ENCODE data around the gene TSC2.
"Not testable (repeated sequence)": the region's sequence is repeated elsewhere in the genome, so short reads cannot be mapped to it uniquely, and the experiment has no call there.

- TF ChIP-seq, protein P1, sequence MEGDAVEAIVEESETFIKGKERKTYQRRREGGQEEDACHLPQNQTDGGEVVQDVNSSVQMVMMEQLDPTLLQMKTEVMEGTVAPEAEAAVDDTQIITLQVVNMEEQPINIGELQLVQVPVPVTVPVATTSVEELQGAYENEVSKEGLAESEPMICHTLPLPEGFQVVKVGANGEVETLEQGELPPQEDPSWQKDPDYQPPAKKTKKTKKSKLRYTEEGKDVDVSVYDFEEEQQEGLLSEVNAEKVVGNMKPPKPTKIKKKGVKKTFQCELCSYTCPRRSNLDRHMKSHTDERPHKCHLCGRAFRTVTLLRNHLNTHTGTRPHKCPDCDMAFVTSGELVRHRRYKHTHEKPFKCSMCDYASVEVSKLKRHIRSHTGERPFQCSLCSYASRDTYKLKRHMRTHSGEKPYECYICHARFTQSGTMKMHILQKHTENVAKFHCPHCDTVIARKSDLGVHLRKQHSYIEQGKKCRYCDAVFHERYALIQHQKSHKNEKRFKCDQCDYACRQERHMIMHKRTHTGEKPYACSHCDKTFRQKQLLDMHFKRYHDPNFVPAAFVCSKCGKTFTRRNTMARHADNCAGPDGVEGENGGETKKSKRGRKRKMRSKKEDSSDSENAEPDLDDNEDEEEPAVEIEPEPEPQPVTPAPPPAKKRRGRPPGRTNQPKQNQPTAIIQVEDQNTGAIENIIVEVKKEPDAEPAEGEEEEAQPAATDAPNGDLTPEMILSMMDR (IDR thresholded peaks at IDR 0.05), result not testable (repeated sequence)
- TF ChIP-seq POLR2A (IDR thresholded peaks at IDR 0.05), result peak in 1 of 2 donors; percentile 69
These were observed 88.1 kb downstream of the TSC2 start, which contains the start of gene PKD1 for GRCh38 chr16:2135770-2136490.
